Measurements from ENCODE around the gene BRD1.
"Not testable (repeated sequence)": the region's sequence is repeated elsewhere in the genome, so short reads cannot be mapped to it uniquely, and the experiment has no call there.

BRD1 gene

GRCh38 chr22:49861642-49862495 is 34.2 kb upstream of the BRD1 start:
- Mint-ChIP-seq H3K4me3 (no peak overlapping the region), H3K4me1 (ENCODE audit: low read depth) (peaks cover 22% of the 10 kb centered on the region)

GRCh38 chr22:49858827-49859226 is 31.2 kb upstream of the BRD1 start:
- H3K27me3 Mint-ChIP-seq (ENCODE audit: low read depth): no peaks in the 10 kb centered on the region
- H3K4me3 Mint-ChIP-seq: no peak overlapping the region
- peaks cover 8% of the 10 kb centered on the region for H3K36me3 Mint-ChIP-seq (ENCODE audit: low read depth)
- no peaks in the 10 kb centered on the region for H3K9me3 Mint-ChIP-seq
- H3K27ac Mint-ChIP-seq: no peak overlapping the region
- H3K4me1 Mint-ChIP-seq (ENCODE audit: low read depth): peaks cover 27% of the 10 kb centered on the region

More at GRCh38 chr22:49861642-49862495, 34.2 kb upstream of the BRD1 start:
- H3K9me3 Mint-ChIP-seq: peaks cover 15% of the 10 kb centered on the region
- H3K27me3 Mint-ChIP-seq (ENCODE audit: low read depth): no peaks in the 10 kb centered on the region
- H3K36me3 Mint-ChIP-seq (ENCODE audit: low read depth): peaks cover 27% of the 10 kb centered on the region
- H3K27ac Mint-ChIP-seq: peak overlapping the region; percentile 5

GRCh38 chr22:49856766-49857618 is 29.3 kb upstream of the BRD1 start:
- Mint-ChIP-seq H3K36me3 (ENCODE audit: low read depth) (peaks cover 7% of the 10 kb centered on the region), H3K4me1 (ENCODE audit: low read depth) (peaks cover 28% of the 10 kb centered on the region), H3K27me3 (ENCODE audit: low read depth) (no peaks in the 10 kb centered on the region), H3K27ac (peak overlapping the region; percentile 15), H3K4me3 (no peak overlapping the region), H3K9me3 (no peaks in the 10 kb centered on the region)

GRCh38 chr22:49856343-49856742 is 28.7 kb upstream of the BRD1 start:
- no peak overlapping the region for H3K27ac Mint-ChIP-seq
- no peak overlapping the region for H3K4me3 Mint-ChIP-seq
- no peaks in the 10 kb centered on the region for H3K9me3 Mint-ChIP-seq
- H3K4me1 Mint-ChIP-seq (ENCODE audit: low read depth): peaks cover 31% of the 10 kb centered on the region
- peaks cover 3% of the 10 kb centered on the region for H3K36me3 Mint-ChIP-seq (ENCODE audit: low read depth)
- H3K27me3 Mint-ChIP-seq (ENCODE audit: low read depth): peaks cover 5% of the 10 kb centered on the region

GRCh38 chr22:49855251-49855911 is 27.7 kb upstream of the BRD1 start:
- peaks cover 3% of the 10 kb centered on the region for H3K36me3 Mint-ChIP-seq (ENCODE audit: low read depth)
- peak overlapping the region; percentile 56 for H3K27ac Mint-ChIP-seq
- no peaks in the 10 kb centered on the region for H3K9me3 Mint-ChIP-seq
- H3K4me1 Mint-ChIP-seq (ENCODE audit: low read depth): peaks cover 37% of the 10 kb centered on the region
- peak overlapping the region; percentile 90 for H3K4me3 Mint-ChIP-seq
- peaks cover 14% of the 10 kb centered on the region for H3K27me3 Mint-ChIP-seq (ENCODE audit: low read depth)

- peaks cover 3% of the 10 kb centered on the region for H3K36me3 Mint-ChIP-seq (ENCODE audit: low read depth)
These were observed 26.5 kb upstream of the BRD1 start for GRCh38 chr22:49853981-49854831.

GRCh38 chr22:49852898-49853894 is 25.5 kb upstream of the BRD1 start, which contains the start of gene ZBED4:
ZBED4 (plus strand) TSS chr22:49853844; CDS start chr22:49883663, 29,819 bp downstream.
- Mint-ChIP-seq H3K4me1 (ENCODE audit: low read depth) (peaks cover 34% of the 10 kb centered on the region), H3K9me3 (no peaks in the 10 kb centered on the region), H3K27me3 (ENCODE audit: low read depth) (peaks cover 21% of the 10 kb centered on the region), H3K36me3 (ENCODE audit: low read depth) (no peaks in the 10 kb centered on the region), H3K27ac (peak within 1 kb of the TSS; percentile 86), H3K4me3 (peak within 1 kb of the TSS; percentile 90)

More at GRCh38 chr22:49853981-49854831, 26.5 kb upstream of the BRD1 start:
- no peaks in the 10 kb centered on the region for H3K9me3 Mint-ChIP-seq
- H3K27ac Mint-ChIP-seq: peak overlapping the region; percentile 86
- peaks cover 20% of the 10 kb centered on the region for H3K27me3 Mint-ChIP-seq (ENCODE audit: low read depth)
- peaks cover 37% of the 10 kb centered on the region for H3K4me1 Mint-ChIP-seq (ENCODE audit: low read depth)
- H3K4me3 Mint-ChIP-seq: peak overlapping the region; percentile 90

- H3K36me3 Mint-ChIP-seq (ENCODE audit: low read depth); H3K9me3 Mint-ChIP-seq: not testable (repeated sequence)
- H3K27me3 Mint-ChIP-seq (ENCODE audit: low read depth): peaks cover 28% of the 10 kb centered on the region
- peak overlapping the region; percentile 63 for H3K4me3 Mint-ChIP-seq
- H3K4me1 Mint-ChIP-seq (ENCODE audit: low read depth): peaks cover 34% of the 10 kb centered on the region
- H3K27ac Mint-ChIP-seq: peak overlapping the region; percentile 63
These were observed 24.9 kb upstream of the BRD1 start for GRCh38 chr22:49852568-49852897.

GRCh38 chr22:49850959-49851802 is 23.5 kb upstream of the BRD1 start:
- Mint-ChIP-seq H3K9me3 (no peaks in the 10 kb centered on the region), H3K4me3 (peak overlapping the region; percentile 71), H3K4me1 (ENCODE audit: low read depth) (peaks cover 34% of the 10 kb centered on the region), H3K27me3 (ENCODE audit: low read depth) (peaks cover 41% of the 10 kb centered on the region), H3K27ac (peak overlapping the region; percentile 61), H3K36me3 (ENCODE audit: low read depth) (no peaks in the 10 kb centered on the region)

- Mint-ChIP-seq H3K9me3 (no peaks in the 10 kb centered on the region), H3K27ac (peak overlapping the region; percentile 20)
These were observed 22.6 kb upstream of the BRD1 start for GRCh38 chr22:49850021-49850911.

GRCh38 chr22:49849161-49850020 is 21.7 kb upstream of the BRD1 start:
- peaks cover 57% of the 10 kb centered on the region for H3K27me3 Mint-ChIP-seq (ENCODE audit: low read depth)
- no peaks in the 10 kb centered on the region for H3K36me3 Mint-ChIP-seq (ENCODE audit: low read depth)
- peaks cover 17% of the 10 kb centered on the region for H3K4me1 Mint-ChIP-seq (ENCODE audit: low read depth)
- no peak overlapping the region for H3K27ac Mint-ChIP-seq
- peak overlapping the region; percentile 46 for H3K4me3 Mint-ChIP-seq
- H3K9me3 Mint-ChIP-seq: no peaks in the 10 kb centered on the region

More at GRCh38 chr22:49850021-49850911, 22.6 kb upstream of the BRD1 start:
- Mint-ChIP-seq H3K4me3 (peak overlapping the region; percentile 71), H3K27me3 (ENCODE audit: low read depth) (peaks cover 49% of the 10 kb centered on the region), H3K4me1 (ENCODE audit: low read depth) (peaks cover 25% of the 10 kb centered on the region), H3K36me3 (ENCODE audit: low read depth) (no peaks in the 10 kb centered on the region)
